NT2/D1 (cell line): ENCODE measurements around the gene WDFY4.

Experiments
- SUZ12 ChIP-seq: IDR thresholded peaks from 2 replicates; pipeline ENCODE4 v1.6.1; 2011; ENCODE audit not compliant: insufficient read length, insufficient read depth; ENCODE audit errors: extremely low read depth
- ZNF274 ChIP-seq: IDR thresholded peaks from 2 replicates; pipeline ENCODE4 v1.6.1; 2011; ENCODE audit warnings: mild to moderate bottlenecking, low read depth, low read length

GRCh38 chr10:48895803-48896195, 211.1 kb downstream of the WDFY4 start:
- TF ChIP-seq ZNF274 (no peak), SUZ12 (no peak)
